ENCODE measurements around the gene CASZ1.

The CASZ1 gene

DNA sequence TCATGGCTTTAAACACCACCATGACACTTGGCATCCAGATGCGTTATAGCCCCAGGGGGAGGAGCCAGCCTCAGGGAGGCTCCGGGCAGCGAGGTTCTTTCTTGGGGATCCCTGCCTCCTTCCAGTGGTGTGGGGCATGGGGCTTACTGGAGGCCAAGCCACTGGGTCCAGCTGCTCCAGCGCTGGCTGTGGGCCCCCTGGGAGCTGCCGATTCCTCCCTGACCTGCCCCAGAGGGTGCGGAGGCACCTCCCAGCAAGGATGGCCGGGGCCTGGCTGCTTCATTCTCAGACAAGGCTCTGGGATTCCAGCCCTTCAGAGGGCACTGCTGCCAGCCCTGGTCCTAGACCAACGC is 162.4 kb downstream of the CASZ1 start:
- no peak overlapping the region for H3K4me3 ChIP-seq (replicated peaks; ENCODE audit: insufficient read depth, low read length)
- no peak for DNase-seq (ENCODE audit: low read depth in 1 of 2, low spot score in 1 of 2)
- peaks cover 15% of the 10 kb centered on the region for H3K27me3 ChIP-seq (ENCODE audit: insufficient read depth, poor library complexity, severe bottlenecking)
- no peak overlapping the region for H3K27ac ChIP-seq (replicated peaks)
- TF ChIP-seq SPI1 (IDR thresholded peaks at IDR 0.05; ENCODE audit: borderline replicate concordance, low read depth) (no peak), POLR2AphosphoS5 (IDR thresholded peaks at IDR 0.05; ENCODE audit: low read depth) (no peak), GABPA (IDR thresholded peaks at IDR 0.05; ENCODE audit: low read depth) (no peak)
- TF ChIP-seq, protein P1, sequence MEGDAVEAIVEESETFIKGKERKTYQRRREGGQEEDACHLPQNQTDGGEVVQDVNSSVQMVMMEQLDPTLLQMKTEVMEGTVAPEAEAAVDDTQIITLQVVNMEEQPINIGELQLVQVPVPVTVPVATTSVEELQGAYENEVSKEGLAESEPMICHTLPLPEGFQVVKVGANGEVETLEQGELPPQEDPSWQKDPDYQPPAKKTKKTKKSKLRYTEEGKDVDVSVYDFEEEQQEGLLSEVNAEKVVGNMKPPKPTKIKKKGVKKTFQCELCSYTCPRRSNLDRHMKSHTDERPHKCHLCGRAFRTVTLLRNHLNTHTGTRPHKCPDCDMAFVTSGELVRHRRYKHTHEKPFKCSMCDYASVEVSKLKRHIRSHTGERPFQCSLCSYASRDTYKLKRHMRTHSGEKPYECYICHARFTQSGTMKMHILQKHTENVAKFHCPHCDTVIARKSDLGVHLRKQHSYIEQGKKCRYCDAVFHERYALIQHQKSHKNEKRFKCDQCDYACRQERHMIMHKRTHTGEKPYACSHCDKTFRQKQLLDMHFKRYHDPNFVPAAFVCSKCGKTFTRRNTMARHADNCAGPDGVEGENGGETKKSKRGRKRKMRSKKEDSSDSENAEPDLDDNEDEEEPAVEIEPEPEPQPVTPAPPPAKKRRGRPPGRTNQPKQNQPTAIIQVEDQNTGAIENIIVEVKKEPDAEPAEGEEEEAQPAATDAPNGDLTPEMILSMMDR (IDR thresholded peaks at IDR 0.05; ENCODE audit: insufficient read depth, low read length): no peak
- TF ChIP-seq, protein P2, sequence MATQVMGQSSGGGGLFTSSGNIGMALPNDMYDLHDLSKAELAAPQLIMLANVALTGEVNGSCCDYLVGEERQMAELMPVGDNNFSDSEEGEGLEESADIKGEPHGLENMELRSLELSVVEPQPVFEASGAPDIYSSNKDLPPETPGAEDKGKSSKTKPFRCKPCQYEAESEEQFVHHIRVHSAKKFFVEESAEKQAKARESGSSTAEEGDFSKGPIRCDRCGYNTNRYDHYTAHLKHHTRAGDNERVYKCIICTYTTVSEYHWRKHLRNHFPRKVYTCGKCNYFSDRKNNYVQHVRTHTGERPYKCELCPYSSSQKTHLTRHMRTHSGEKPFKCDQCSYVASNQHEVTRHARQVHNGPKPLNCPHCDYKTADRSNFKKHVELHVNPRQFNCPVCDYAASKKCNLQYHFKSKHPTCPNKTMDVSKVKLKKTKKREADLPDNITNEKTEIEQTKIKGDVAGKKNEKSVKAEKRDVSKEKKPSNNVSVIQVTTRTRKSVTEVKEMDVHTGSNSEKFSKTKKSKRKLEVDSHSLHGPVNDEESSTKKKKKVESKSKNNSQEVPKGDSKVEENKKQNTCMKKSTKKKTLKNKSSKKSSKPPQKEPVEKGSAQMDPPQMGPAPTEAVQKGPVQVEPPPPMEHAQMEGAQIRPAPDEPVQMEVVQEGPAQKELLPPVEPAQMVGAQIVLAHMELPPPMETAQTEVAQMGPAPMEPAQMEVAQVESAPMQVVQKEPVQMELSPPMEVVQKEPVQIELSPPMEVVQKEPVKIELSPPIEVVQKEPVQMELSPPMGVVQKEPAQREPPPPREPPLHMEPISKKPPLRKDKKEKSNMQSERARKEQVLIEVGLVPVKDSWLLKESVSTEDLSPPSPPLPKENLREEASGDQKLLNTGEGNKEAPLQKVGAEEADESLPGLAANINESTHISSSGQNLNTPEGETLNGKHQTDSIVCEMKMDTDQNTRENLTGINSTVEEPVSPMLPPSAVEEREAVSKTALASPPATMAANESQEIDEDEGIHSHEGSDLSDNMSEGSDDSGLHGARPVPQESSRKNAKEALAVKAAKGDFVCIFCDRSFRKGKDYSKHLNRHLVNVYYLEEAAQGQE (IDR thresholded peaks at IDR 0.05; ENCODE audit: insufficient replicate concordance, low read depth): no peak

DNA sequence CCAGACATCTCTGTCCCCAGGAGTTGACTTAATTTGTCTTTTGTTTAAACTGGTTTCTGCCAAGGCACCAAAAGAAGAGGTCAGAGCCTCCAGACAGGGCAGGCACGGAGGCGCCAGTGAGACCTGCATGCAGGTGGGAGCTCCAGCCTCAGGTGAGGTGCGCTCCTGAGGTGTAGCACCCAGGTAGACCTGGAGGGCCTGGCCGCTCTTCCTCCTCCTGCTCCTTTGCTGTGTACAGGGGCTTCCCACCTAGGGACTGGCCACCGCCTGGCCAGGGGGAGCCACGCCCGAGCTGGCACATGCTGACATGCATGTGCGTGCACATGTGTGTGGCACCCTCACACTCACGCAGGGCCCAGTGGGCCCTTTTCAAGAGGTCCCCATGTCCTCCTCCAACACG is 163.0 kb downstream of the CASZ1 start:
- TF ChIP-seq, protein P1 (IDR thresholded peaks at IDR 0.05; ENCODE audit: insufficient read depth, low read length): no peak
- TF ChIP-seq POLR2AphosphoS5 (IDR thresholded peaks at IDR 0.05; ENCODE audit: low read depth): no peak
- no peak for TF ChIP-seq SPI1 (IDR thresholded peaks at IDR 0.05; ENCODE audit: borderline replicate concordance, low read depth)
- TF ChIP-seq GABPA (IDR thresholded peaks at IDR 0.05; ENCODE audit: low read depth): no peak
- TF ChIP-seq, protein P2 (IDR thresholded peaks at IDR 0.05; ENCODE audit: insufficient replicate concordance, low read depth): no peak
- no peak for DNase-seq (ENCODE audit: low read depth in 1 of 2, low spot score in 1 of 2)
- no peak overlapping the region for H3K27ac ChIP-seq (replicated peaks)
- no peak overlapping the region for H3K4me3 ChIP-seq (replicated peaks; ENCODE audit: insufficient read depth, low read length)
- peaks cover 15% of the 10 kb centered on the region for H3K27me3 ChIP-seq (ENCODE audit: insufficient read depth, poor library complexity, severe bottlenecking)

DNA sequence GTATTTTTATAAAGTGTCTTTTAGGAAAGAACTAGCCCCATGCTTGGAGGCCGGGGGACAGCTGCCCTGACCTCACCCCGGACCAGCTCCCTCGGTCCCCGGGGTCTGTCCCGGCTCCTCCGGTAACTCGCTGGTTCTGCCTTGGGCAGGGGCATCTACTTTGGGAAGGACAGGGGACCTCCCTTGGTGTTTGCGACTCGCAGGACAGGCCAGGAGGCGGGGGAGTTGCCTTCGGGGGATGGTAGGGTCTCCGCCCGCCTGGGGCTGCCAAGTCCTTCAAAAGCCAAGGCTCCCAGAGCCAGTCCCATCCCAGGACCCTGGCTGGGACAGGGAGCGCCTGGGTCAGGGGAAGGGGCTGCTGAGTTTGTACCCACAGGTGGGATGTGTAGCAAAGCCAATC is 163.8 kb downstream of the CASZ1 start:
- DNase-seq (ENCODE audit: low read depth in 1 of 2, low spot score in 1 of 2): no peak
- Histone ChIP-seq H3K27me3 (ENCODE audit: insufficient read depth, poor library complexity, severe bottlenecking) (peaks cover 9% of the 10 kb centered on the region), H3K4me3 (replicated peaks; ENCODE audit: insufficient read depth, low read length) (no peak overlapping the region), H3K27ac (replicated peaks) (no peak overlapping the region)
- TF ChIP-seq GABPA (IDR thresholded peaks at IDR 0.05; ENCODE audit: low read depth): no peak
- no peak for TF ChIP-seq POLR2AphosphoS5 (IDR thresholded peaks at IDR 0.05; ENCODE audit: low read depth)
- TF ChIP-seq, protein P1 (IDR thresholded peaks at IDR 0.05; ENCODE audit: insufficient read depth, low read length): no peak
- no peak for TF ChIP-seq SPI1 (IDR thresholded peaks at IDR 0.05; ENCODE audit: borderline replicate concordance, low read depth)
- TF ChIP-seq, protein P2 (IDR thresholded peaks at IDR 0.05; ENCODE audit: insufficient replicate concordance, low read depth): no peak
